C4-2B (cell line): ENCODE results near the gene TFF1.

ENCODE experiments used
- ZFX ChIP-seq: fragments of 450-650 bp; IDR thresholded peaks from 2 replicates; pipeline ENCODE4 v1.6.1; 2017
- TF ChIP-seq, protein P1 (sequence below): fragments of 450-650 bp; conservative IDR thresholded peaks from 2 replicates; pipeline ENCODE4 v1.5.1; 2017; ENCODE audit warnings: mild to moderate bottlenecking

DNA sequence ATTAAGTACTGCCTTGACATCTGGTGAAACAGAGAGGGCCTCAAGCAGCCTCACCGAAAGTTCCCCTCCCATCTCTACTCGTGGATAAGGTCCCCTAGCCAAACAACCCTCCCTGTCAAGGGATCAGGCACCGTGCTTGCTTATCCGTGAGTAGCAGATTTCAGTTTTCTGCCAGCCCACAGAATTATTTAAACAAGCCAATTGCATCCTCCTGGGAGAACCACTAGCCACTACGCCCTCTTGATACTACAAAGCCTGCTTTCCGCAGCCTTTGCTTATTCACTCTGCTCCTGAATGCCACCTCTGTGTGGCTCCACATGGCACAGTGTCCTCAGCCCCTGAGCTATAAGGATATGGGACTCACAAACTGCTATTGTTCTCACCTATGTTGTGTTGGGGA lies 9.7 kb downstream of the TFF1 start:
- TF ChIP-seq, protein P1, sequence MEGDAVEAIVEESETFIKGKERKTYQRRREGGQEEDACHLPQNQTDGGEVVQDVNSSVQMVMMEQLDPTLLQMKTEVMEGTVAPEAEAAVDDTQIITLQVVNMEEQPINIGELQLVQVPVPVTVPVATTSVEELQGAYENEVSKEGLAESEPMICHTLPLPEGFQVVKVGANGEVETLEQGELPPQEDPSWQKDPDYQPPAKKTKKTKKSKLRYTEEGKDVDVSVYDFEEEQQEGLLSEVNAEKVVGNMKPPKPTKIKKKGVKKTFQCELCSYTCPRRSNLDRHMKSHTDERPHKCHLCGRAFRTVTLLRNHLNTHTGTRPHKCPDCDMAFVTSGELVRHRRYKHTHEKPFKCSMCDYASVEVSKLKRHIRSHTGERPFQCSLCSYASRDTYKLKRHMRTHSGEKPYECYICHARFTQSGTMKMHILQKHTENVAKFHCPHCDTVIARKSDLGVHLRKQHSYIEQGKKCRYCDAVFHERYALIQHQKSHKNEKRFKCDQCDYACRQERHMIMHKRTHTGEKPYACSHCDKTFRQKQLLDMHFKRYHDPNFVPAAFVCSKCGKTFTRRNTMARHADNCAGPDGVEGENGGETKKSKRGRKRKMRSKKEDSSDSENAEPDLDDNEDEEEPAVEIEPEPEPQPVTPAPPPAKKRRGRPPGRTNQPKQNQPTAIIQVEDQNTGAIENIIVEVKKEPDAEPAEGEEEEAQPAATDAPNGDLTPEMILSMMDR = no peak
- TF ChIP-seq ZFX = no peak
